ENCODE data around the gene MYO1D.

DNA sequence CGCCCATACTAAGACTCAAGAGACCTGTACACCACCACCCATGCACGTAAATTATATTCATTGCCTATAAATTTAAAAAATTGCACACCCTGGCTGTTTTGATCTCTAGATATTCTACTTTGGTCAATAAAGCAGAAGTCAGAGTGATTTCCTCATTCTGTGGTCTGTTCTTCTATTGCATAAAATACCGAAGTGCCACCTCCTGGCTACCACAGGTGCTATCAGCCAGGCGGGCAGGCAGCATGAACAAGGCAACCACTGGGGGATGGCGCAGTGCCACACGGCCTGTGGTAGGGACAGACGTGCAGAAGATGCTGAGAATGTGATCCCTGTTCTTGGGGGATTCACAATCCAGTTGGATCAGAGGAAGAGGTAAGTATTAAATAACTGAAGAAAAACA is 267.8 kb downstream of the MYO1D start:
- no peak for TF ChIP-seq POLR2A (IDR thresholded peaks at IDR 0.05)
- TF ChIP-seq, protein P1, sequence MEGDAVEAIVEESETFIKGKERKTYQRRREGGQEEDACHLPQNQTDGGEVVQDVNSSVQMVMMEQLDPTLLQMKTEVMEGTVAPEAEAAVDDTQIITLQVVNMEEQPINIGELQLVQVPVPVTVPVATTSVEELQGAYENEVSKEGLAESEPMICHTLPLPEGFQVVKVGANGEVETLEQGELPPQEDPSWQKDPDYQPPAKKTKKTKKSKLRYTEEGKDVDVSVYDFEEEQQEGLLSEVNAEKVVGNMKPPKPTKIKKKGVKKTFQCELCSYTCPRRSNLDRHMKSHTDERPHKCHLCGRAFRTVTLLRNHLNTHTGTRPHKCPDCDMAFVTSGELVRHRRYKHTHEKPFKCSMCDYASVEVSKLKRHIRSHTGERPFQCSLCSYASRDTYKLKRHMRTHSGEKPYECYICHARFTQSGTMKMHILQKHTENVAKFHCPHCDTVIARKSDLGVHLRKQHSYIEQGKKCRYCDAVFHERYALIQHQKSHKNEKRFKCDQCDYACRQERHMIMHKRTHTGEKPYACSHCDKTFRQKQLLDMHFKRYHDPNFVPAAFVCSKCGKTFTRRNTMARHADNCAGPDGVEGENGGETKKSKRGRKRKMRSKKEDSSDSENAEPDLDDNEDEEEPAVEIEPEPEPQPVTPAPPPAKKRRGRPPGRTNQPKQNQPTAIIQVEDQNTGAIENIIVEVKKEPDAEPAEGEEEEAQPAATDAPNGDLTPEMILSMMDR (IDR thresholded peaks at IDR 0.05), result peak in 4 of 5 experiments; percentile 6 to 40 (median 11)
